NK-92 treated with Interleukin-12 subunit alpha and Interleukin-12 subunit beta, amount 100 ng/mL, for 24 hours (cell line): ENCODE measurements around the gene SUPV3L1.

Source experiments
- DNase-seq: peaks from one replicate; lab custom pipeline; 2025; lab: John Stamatoyannopoulos, UW

SUPV3L1 gene

GRCh38 chr10:69202332-69202731 lies 22.3 kb downstream of the SUPV3L1 start:
- DNase-seq, result no peak

- DNase-seq, result no peak
Observed at GRCh38 chr10:69208761-69209160, 28.7 kb downstream of the SUPV3L1 start.

- DNase-seq, result no peak
Observed at GRCh38 chr10:69209787-69210484, 29.9 kb downstream of the SUPV3L1 start.

GRCh38 chr10:69211104-69211503 lies 31.1 kb downstream of the SUPV3L1 start:
- DNase-seq, result no peak

- DNase-seq, result no peak
Observed at GRCh38 chr10:69211524-69211923, 31.5 kb downstream of the SUPV3L1 start.

DNA sequence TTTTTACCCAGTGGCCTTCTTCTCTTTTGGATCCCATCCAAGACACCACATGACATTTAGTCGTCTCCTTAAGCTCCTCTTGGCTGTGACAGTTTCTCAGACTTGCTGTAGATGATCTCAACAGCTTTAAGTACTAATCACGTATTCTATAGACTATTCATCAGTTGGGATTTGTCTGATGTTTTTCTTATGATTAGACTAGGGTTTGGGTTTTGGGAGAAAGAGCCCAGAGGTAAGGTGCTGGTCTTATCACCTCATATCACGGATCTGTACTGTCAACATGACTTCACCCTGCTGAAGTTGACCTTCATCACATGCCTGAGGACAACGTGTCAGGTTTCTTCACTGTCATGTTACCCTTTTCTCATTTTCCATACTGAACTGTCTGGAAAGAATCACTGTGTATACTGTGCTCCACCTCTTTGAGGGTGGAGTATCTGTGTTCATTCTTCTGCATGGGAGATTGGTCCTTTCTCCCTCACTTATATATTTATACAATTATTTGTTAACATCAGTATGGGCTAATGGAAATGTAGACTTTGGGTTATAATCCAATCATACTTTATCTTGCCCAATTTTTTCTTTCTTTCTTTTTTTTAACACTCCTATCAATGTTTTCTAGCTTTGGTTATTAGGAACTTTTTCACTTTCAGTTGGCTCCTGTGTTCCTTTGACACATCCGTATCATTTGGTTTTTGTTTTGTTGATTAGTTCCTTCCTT lies 33.7 kb downstream of the SUPV3L1 start:
- DNase-seq, result no peak

- DNase-seq, result no peak
Observed at GRCh38 chr10:69214666-69215131, 34.7 kb downstream of the SUPV3L1 start.

DNA sequence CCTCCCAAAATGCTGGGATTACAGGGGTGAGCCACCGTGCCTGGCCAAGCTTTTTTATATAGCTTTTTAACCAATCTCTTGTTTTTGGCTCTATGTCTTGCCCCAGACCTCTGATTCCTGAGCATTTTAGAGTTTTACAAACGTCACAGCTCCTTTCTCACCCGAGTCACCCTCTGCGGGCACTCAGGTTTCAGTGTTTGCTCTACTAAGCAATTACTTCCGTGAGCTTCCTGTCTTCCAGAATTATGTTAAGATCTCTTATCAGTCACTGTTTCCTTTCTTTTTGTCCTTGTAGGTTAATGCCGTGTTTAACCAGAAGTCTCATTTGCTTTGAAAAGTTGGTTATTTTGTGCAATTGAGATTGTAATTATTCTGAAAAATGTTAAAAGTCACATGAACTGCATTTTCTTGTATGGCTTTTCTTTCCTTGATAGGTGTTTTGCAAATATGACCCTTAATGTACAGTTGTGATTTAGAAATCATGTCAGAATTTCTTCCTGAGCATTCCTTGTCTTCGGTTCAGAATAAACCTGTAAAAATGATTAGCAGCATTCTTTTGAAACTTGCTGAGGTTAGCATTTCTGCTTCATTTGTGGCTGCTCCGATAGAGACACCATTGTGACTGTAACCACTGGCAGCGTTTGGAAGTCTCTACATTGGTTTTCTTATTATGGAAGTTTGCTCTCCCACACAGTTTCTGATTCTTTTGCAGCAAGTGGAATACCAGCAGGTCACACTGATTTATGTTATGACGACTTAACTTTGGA lies 35.6 kb downstream of the SUPV3L1 start:
- no peak for DNase-seq

GRCh38 chr10:69216577-69217118 lies 36.6 kb downstream of the SUPV3L1 start:
- DNase-seq, result no peak

GRCh38 chr10:69217119-69217754 lies 37.2 kb downstream of the SUPV3L1 start:
- DNase-seq, result no peak

GRCh38 chr10:69218831-69219230 lies 38.8 kb downstream of the SUPV3L1 start:
- no peak for DNase-seq

GRCh38 chr10:69220041-69220451 lies 40.0 kb downstream of the SUPV3L1 start, which contains the start of gene HKDC1:
HKDC1 (plus strand) TSS chr10:69220332; CDS start chr10:69220436, 104 bp downstream.
- DNase-seq, result no peak

DNA sequence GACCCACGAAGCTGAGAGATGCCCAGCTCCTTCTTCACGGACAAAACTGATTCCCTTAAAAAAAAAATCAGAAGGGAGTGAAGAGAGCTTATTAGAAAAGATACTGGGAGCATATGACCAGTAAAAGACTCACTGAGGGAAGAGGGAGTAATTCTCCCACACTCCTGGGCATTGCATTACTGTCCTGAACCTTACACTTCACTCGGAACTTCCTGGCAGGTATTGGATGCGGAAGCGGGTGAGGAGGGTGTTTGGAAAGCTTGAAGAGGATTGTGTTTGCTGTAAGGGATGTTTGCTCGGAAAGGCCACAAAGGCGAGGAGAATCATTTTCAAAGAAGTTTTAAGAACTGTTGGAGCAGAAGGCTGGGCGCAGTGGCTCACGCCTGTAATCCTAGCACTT lies 40.5 kb downstream of the SUPV3L1 start:
- no peak for DNase-seq

DNA sequence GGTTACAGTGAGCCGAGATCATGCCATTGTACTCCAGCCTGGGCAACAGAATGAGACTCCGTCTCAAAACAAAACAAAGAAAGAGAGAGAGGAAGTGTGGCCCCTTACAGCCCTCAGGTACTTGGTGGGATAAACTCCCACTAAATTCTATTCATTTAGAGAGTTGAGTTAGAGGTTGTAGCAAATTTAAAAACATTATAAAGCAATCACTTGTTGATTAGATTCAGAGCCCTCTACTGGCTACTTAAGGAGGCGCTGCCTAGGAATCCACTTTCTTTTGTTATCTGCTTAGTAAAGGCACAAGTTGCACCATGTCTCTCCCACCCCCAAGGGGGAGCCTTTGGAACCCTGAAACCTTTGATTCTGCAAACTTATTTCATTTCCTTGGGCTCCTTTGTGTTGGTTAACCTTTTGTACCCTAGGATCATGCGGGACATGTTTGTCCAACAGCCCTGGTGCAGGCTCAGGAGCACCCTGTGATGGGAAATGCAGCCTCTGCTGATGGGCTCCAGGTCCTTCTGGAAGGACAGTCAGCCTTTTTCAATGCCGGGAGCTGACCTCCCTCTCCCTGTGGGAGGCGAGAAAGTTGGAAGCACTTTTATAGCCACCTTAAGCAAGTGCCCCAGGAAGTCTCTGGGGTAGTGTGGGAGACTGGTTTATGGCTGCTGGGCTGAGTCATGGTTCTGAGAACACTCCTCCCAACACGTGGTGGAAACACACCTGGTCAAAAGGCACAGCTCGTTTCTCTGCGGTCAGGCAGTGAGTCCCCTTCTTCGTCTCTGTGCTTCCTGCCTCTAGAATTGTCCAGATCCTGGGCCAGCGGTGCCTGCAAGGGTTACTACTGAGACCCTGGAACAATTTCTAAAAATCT lies 42.4 kb downstream of the SUPV3L1 start:
- peak; percentile 83 for DNase-seq

- no peak for DNase-seq
Observed at GRCh38 chr10:69223028-69223342, 43.0 kb downstream of the SUPV3L1 start.

DNA sequence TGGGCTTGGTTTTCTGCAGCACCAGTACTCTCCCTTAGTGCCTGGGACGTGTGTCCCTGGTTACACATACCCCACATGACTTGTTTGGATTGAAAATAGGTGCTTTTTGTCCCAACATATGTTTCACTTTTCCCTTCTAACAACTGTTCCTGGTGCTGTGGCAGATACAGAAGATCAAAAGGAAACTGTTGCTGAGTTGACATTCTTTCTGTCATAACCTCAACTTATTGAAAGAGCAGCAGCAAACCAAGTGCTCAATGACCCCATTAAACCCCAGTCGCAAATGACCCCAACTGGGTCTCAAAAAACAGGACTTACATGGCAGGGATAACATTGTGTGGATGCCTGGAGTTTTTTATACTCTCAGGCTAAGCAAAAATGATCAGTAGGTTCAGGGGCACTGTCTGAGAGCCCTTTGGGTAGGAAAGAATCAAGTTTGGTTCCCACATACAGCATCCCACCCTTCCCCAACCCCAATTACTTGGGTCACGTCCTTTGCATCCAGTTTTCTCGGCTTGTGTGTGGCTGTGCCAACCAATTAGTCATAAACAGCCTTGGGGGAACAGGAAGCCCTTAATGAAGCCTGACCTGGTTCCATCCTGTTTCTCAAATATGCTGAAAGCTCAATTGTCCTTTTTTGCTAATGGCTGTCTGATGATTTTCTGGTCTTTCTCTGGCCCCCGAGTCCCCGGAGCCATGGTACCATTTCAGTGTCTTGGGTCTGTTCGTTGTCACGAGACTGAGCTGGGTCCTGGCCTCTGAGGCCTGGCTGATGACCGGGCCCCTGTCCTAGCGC lies 45.0 kb downstream of the SUPV3L1 start:
- DNase-seq, result no peak

- DNase-seq, result no peak
Observed at GRCh38 chr10:69225681-69226080, 45.6 kb downstream of the SUPV3L1 start.

- DNase-seq, result no peak
Observed at GRCh38 chr10:69226919-69227450, 47.0 kb downstream of the SUPV3L1 start.

- no peak for DNase-seq
Observed at GRCh38 chr10:69228151-69228550, 48.1 kb downstream of the SUPV3L1 start.

GRCh38 chr10:69229616-69229916 lies 49.5 kb downstream of the SUPV3L1 start:
- no peak for DNase-seq
